Right kidney (tissue), 1 donor: Measurements from ENCODE around the gene DNAH1.

Experiments
- DNase-seq: peaks from one replicate; pipeline ENCODE4 v3.0.0-alpha.2; 2016

The DNAH1 gene

GRCh38 chr3:52391096-52391495, 75.0 kb downstream of the DNAH1 start:
- DNase-seq, result no peak

- no peak for DNase-seq
Measured at GRCh38 chr3:52392216-52392930, 76.3 kb downstream of the DNAH1 start.

GRCh38 chr3:52393131-52393807, 77.2 kb downstream of the DNAH1 start:
- no peak for DNase-seq

- DNase-seq, result no peak
Measured at GRCh38 chr3:52393959-52394670, 78.0 kb downstream of the DNAH1 start.

GRCh38 chr3:52394751-52395502, 78.8 kb downstream of the DNAH1 start:
- no peak for DNase-seq

GRCh38 chr3:52395503-52395865, 79.4 kb downstream of the DNAH1 start:
- no peak for DNase-seq

GRCh38 chr3:52396011-52396906, 80.1 kb downstream of the DNAH1 start:
- DNase-seq, result no peak

- DNase-seq, result no peak
Measured at GRCh38 chr3:52396907-52397591, 80.9 kb downstream of the DNAH1 start.

- DNase-seq, result no peak
Measured at GRCh38 chr3:52397676-52398399, 81.7 kb downstream of the DNAH1 start.

GRCh38 chr3:52398670-52399081, 82.6 kb downstream of the DNAH1 start:
- DNase-seq, result no peak

- no peak for DNase-seq
Measured at GRCh38 chr3:52399131-52399530, 83.0 kb downstream of the DNAH1 start.

GRCh38 chr3:52399593-52399992, 83.5 kb downstream of the DNAH1 start:
- no peak for DNase-seq

- no peak for DNase-seq
Measured at GRCh38 chr3:52400275-52400793, 84.2 kb downstream of the DNAH1 start.

GRCh38 chr3:52401021-52401420, 84.9 kb downstream of the DNAH1 start:
- DNase-seq, result no peak

- no peak for DNase-seq
Measured at GRCh38 chr3:52401551-52401950, 85.4 kb downstream of the DNAH1 start.

- no peak for DNase-seq
Measured at GRCh38 chr3:52402101-52402521, 86.0 kb downstream of the DNAH1 start.

- no peak for DNase-seq
Measured at GRCh38 chr3:52402706-52403270, 86.7 kb downstream of the DNAH1 start.

GRCh38 chr3:52403271-52403841, 87.2 kb downstream of the DNAH1 start:
- DNase-seq, result no peak

GRCh38 chr3:52403955-52404354, 87.8 kb downstream of the DNAH1 start:
- DNase-seq, result no peak
